Upper lobe of left lung (tissue), 6 donors: ENCODE data around the gene MRPL55. TPM values are rescaled to one million over a fixed set of nuclear protein-coding genes. Genes with fewer than 3 reads are reported as not detected.
"Not testable (repeated sequence)": the region's sequence is repeated elsewhere in the genome, so short reads cannot be mapped to it uniquely, and the experiment has no call there.

Source experiments
- ATAC-seq, 2 donors: fragments of 200-7000 bp; cut with Tn5 transposase; one replicate each; pipeline ENCODE4 v1.9.1; 2022; ENCODE audit warnings: mild to moderate bottlenecking in 2 of 2, moderate library complexity in 2 of 2; ENCODE audit not compliant: low FRiP score in 2 of 2
- DNase-seq, 2 donors: peaks; one replicate each; pipeline ENCODE4 v3.0.0-alpha.2; 2019 to 2020
- H3K27ac ChIP-seq, 4 donors: fragments of 200-600 bp; sonication (generic); one replicate each; pipeline ENCODE4 v1.5.1; 2016 to 2019
- H3K27me3 ChIP-seq, 4 donors: fragments of 200-600 bp; sonication (generic); one replicate each; pipeline ENCODE4 v1.5.1; 2017 to 2019
- H3K36me3 ChIP-seq, 4 donors: fragments of 200-600 bp; sonication (generic); one replicate each; pipeline ENCODE4 v1.5.1; 2016 to 2019
- H3K4me1 ChIP-seq, 4 donors: fragments of 200-600 bp; sonication (generic); one replicate each; pipeline ENCODE4 v1.5.1; 2018 to 2019
- H3K4me3 ChIP-seq, 4 donors: fragments of 200-600 bp; sonication (generic); one replicate each; pipeline ENCODE4 v1.5.1; 2017 to 2019; ENCODE audit warnings: mild to moderate bottlenecking in 2 of 4, moderate library complexity in 1 of 4
- H3K9me3 ChIP-seq, 4 donors: fragments of 200-600 bp; sonication (generic); one replicate each; pipeline ENCODE4 v1.5.1; 2018 to 2019
- EP300 ChIP-seq, 4 donors: sonication (generic); formaldehyde crosslinking; IDR thresholded peaks; one replicate each; pipeline ENCODE4 v1.5.1; 2017; ENCODE audit warnings: antibody characterized with exemption in 4 of 4, control low read depth in 2 of 4
- POLR2A ChIP-seq, 4 donors: fragments of 450-650 bp; IDR thresholded peaks; one replicate each; pipeline ENCODE4 v1.5.1; 2016 to 2017; ENCODE audit warnings: antibody characterized with exemption in 4 of 4, mild to moderate bottlenecking in 2 of 4
- POLR2AphosphoS5 ChIP-seq, 2 donors: sonication (generic); formaldehyde crosslinking; IDR thresholded peaks; one replicate each; pipeline ENCODE4 v1.5.1; 2017; ENCODE audit warnings: antibody characterized with exemption in 2 of 2
- WGBS, 2 donors: methylation state at CpG; one replicate each; pipeline ENCODE4 v1.1.5; 2017 to 2018; 5-methylcytosine and 5-hydroxymethylcytosine counted together
- total RNA-seq, 6 donors: library from RNA; depleted of rRNA in 4 of 6; stranded (reverse); fragments of >200 nt in 4 of 6; gene quantifications; one replicate each; pipeline versions ENCODE4 v1.1.0 to v1.2.1, GENCODE V29; 2016 to 2021
- TF ChIP-seq, protein P1 (sequence below), 6 experiments: fragments of 450-650 bp in 4 of 6; fragments of 200-600 bp in 2 of 6; sonication (generic) in 2 of 6; IDR thresholded peaks; one replicate each; pipeline ENCODE4 v1.5.1; 2016 to 2019; ENCODE audit warnings: antibody characterized with exemption in 6 of 6
- donor health status: DM: no; HTN: no; CAD: no; lungs with moderate emphysema.
- donor health status: DM: no; HTN: yes; CAD: no; lungs with severe emphysema.

The MRPL55 gene
- total RNA-seq, 6 donors from 2014 or later: 42.4 to 161 (median 60.1) TPM

DNA sequence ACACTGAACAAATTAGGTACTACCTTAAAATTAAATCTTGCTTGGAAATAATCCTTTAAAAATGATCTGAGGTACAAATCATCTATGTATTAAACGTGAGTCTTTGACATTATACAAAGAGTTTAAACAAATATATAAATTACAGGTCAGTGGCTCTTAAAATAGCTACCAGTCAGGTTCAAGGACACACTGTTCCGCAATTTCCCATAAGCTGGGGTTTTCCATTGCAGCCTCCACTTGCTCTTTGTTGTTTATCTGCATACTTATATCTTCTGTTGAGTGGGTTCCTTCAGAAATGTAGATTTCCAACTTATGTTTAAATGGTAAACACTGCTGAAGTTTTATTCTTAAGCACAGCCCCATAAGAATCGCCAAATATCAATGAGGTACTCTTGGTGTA is 5.7 kb upstream of the MRPL55 start:
- H3K4me3 ChIP-seq: no peak overlapping the region
- H3K27ac ChIP-seq: no peak overlapping the region
- H3K36me3 ChIP-seq: no peaks in the 10 kb centered on the region
- DNase-seq (no peak), ATAC-seq (no peak)
- 61 to 72% methylated on average over 3 of the region's 3 CpGs for WGBS, 2 donors
- no peaks in the 10 kb centered on the region for H3K27me3 ChIP-seq
- H3K4me1 ChIP-seq: peaks cover 7 to 8% (median 8%) of the 10 kb centered on the region in 4 donors
- peak in 1 of 4 donors; percentile 43 for TF ChIP-seq EP300 (IDR thresholded peaks at IDR 0.05)
- no peak for TF ChIP-seq POLR2A (IDR thresholded peaks at IDR 0.05)
- TF ChIP-seq, protein P1, sequence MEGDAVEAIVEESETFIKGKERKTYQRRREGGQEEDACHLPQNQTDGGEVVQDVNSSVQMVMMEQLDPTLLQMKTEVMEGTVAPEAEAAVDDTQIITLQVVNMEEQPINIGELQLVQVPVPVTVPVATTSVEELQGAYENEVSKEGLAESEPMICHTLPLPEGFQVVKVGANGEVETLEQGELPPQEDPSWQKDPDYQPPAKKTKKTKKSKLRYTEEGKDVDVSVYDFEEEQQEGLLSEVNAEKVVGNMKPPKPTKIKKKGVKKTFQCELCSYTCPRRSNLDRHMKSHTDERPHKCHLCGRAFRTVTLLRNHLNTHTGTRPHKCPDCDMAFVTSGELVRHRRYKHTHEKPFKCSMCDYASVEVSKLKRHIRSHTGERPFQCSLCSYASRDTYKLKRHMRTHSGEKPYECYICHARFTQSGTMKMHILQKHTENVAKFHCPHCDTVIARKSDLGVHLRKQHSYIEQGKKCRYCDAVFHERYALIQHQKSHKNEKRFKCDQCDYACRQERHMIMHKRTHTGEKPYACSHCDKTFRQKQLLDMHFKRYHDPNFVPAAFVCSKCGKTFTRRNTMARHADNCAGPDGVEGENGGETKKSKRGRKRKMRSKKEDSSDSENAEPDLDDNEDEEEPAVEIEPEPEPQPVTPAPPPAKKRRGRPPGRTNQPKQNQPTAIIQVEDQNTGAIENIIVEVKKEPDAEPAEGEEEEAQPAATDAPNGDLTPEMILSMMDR (IDR thresholded peaks at IDR 0.05): no peak
- no peaks in the 10 kb centered on the region for H3K9me3 ChIP-seq

DNA sequence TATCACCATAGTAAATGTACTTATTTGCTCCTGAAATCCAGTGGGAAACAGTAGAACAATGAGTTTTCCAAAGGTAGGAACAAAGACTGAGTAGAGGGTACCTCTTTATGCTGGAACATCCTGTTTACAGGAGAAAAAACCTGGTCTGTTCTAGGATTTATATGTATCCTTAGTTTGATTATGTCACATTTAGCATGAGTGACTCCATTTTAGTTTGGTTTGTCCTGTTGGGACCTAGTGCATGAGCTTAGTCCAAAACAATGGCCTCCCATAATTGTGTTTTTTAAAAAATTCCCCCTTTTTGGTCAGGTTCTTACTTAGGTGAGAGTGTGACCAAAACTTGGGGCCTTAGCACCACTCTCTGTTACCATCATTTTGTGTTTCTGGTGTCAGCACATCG is 3.5 kb upstream of the MRPL55 start:
- Histone ChIP-seq H3K27me3 (no peaks in the 10 kb centered on the region), H3K9me3 (no peaks in the 10 kb centered on the region), H3K4me3 (no peak overlapping the region), H3K27ac (no peak overlapping the region), H3K4me1 (peaks cover 18 to 24% (median 19%) of the 10 kb centered on the region in 4 donors), H3K36me3 (peaks cover 0 to 3% (median 2%) of the 10 kb centered on the region in 4 donors)
- DNase-seq (no peak), ATAC-seq (no peak)
- TF ChIP-seq POLR2AphosphoS5 (IDR thresholded peaks at IDR 0.05): no peak
- TF ChIP-seq, protein P1 (IDR thresholded peaks at IDR 0.05): no peak
- no peak for TF ChIP-seq POLR2A (IDR thresholded peaks at IDR 0.05)
- no peak for TF ChIP-seq EP300 (IDR thresholded peaks at IDR 0.05)
- 78 to 94% methylated on average over 1 of the region's 1 CpG for WGBS, 2 donors

DNA sequence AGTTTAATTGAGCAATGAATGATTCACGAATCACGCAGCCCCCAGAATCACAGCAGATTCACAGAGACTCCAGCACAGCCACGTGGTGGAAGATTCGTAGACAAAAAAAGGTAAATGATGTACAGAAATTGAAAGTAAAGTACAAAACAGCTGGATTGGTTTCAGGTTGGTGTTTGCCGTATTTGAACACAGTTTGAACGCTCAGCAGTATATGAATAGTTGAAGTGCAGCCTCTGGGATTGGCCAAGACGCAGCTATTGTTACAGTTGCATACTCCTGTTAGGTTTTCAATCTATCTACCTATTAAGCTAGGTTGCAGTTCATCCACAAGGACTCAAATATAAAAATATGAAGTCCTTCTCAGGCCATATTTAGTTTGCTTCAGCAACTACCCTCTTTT is 3.1 kb upstream of the MRPL55 start:
- TF ChIP-seq EP300 (IDR thresholded peaks at IDR 0.05): no peak
- TF ChIP-seq POLR2AphosphoS5 (IDR thresholded peaks at IDR 0.05): no peak
- TF ChIP-seq POLR2A (IDR thresholded peaks at IDR 0.05): no peak
- TF ChIP-seq, protein P1 (IDR thresholded peaks at IDR 0.05): no peak
- Histone ChIP-seq H3K4me1 (peaks cover 19 to 28% (median 19%) of the 10 kb centered on the region in 4 donors), H3K36me3 (peaks cover 0 to 7% (median 5%) of the 10 kb centered on the region in 4 donors), H3K9me3 (no peaks in the 10 kb centered on the region), H3K27me3 (no peaks in the 10 kb centered on the region), H3K4me3 (no peak overlapping the region), H3K27ac (no peak overlapping the region)
- 85 to 90% methylated on average over 7 of the region's 7 CpGs for WGBS, 2 donors
- ATAC-seq (no peak), DNase-seq (no peak)

DNA sequence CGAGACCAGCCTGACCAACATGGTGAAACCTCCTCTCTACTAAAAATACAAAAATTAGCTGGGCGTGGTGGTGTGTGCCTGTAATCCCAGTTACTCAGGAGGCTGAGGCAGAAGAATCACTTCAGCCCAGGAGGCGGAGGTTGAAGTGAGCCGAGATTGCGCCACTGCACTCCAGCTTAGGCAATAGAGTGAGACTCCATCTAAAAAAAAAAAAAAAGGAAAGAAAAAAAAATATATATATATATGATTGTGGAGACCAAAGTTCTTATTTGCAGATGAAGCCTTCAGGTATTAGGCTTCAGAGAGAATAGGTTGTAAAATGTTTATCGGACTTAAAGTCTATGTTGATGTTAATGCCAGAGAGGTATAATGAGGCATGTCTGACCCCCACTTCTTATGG is 2.2 kb upstream of the MRPL55 start:
- not testable (repeated sequence) for H3K27ac ChIP-seq, H3K9me3 ChIP-seq, DNase-seq, ATAC-seq, H3K27me3 ChIP-seq, H3K4me3 ChIP-seq
- peaks cover 19 to 28% (median 19%) of the 10 kb centered on the region in 4 donors for H3K4me1 ChIP-seq
- 80 to 81% methylated on average over 6 of the region's 6 CpGs for WGBS, 2 donors
- peaks cover 0 to 16% (median 9%) of the 10 kb centered on the region in 4 donors for H3K36me3 ChIP-seq

DNA sequence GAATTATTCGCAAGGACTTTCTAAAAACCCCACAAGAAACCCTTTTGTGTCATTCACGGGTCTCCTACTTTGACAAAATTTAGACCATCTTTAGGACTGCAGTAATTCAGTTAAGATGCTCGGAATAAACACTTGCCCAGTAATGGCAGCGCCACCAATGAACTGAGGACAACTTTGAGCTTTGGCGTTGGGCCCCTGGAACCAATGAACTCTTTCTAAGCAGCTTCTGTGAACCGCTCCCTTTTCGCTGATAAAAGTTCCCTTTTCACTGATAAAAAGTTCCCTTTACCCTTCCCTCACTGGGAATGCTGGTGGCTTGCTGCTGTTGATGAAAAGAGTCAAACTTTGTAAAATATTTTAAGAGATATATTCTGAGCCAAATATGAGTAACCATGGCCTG is 1.5 kb upstream of the MRPL55 start:
- Histone ChIP-seq H3K36me3 (peaks cover 0 to 23% (median 13%) of the 10 kb centered on the region in 4 donors), H3K27me3 (no peaks in the 10 kb centered on the region), H3K27ac (peak overlapping the region; percentile 87 to 100 (median 92)), H3K4me3 (peak overlapping the region in 1 of 4 donors; percentile 81), H3K9me3 (no peaks in the 10 kb centered on the region), H3K4me1 (peaks cover 19 to 28% (median 19%) of the 10 kb centered on the region in 4 donors)
- TF ChIP-seq POLR2AphosphoS5 (IDR thresholded peaks at IDR 0.05): no peak
- TF ChIP-seq, protein P1 (IDR thresholded peaks at IDR 0.05): no peak
- TF ChIP-seq EP300 (IDR thresholded peaks at IDR 0.05): no peak
- TF ChIP-seq POLR2A (IDR thresholded peaks at IDR 0.05): no peak
- no peak for DNase-seq
- WGBS, 2 donors: 90 to 92% methylated on average over 7 of the region's 7 CpGs
- no peak for ATAC-seq
